GM21717 (cell line): ENCODE results near the gene KDM4C.
A peak's percentile ranks its signal among the peaks of the same experiment; 100 is the strongest.

Source experiments
- ATAC-seq: cut with Tn5 transposase; IDR thresholded peaks from one replicate; pipeline ENCODE4 v1.9.1; 2021; ENCODE audit warnings: mild to moderate bottlenecking, moderate library complexity; ENCODE audit not compliant: unreplicated experiment

The KDM4C gene

DNA sequence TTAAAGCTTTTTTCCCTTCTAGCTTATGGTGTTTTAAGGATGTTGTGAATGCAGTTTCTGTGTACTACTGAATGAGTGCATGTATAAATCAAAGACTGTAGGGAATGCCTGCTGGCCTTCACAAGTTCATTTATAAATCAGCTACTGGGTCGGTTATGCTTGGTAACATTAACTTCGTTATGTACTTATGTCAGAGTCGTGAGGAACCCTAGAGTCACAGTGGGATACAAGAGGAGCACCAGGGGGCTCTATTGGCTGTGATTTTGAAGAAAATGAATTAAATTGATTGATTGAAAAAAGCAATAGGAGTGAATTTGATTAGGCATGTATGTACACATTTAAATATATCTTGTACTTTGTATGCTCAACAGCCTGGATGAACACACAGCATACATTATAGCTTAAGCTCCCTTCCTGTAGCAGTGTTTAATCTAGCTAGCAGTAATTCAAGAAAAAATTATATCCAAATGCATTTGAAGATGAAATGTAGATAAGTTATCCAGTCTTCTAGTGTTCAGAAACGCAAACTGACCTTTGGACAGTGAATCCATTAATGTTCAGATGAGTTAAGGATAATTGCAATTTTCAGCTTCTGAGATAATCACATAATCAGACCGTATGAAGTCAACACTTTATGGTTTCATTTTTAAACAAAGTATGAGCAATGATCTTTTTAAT, 204.2 kb downstream of the KDM4C start:
- no peak for ATAC-seq

- no peak for ATAC-seq
Measured at GRCh38 chr9:6965566-6965965, 207.8 kb downstream of the KDM4C start.

GRCh38 chr9:6968271-6968670, 210.5 kb downstream of the KDM4C start:
- no peak for ATAC-seq

DNA sequence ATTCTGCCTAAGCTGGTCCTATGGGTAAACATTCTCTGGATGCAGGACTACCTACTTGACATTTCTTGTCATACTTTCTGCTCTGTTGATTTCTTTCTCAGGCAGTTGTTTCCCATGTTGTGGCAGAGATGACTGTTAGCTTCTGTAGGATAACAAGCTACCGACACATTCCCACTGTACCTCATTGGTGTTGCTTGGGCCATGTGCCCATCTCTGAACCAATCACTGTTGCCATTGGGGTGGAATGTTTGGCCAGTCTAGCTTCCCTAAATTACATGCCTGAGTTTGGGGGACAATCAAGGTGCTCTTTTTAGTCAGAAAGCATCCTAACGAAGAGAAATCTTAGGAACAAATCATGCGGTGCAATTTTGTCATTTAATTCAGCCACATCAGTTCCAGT, 212.0 kb downstream of the KDM4C start:
- no peak for ATAC-seq

- no peak for ATAC-seq
Measured at GRCh38 chr9:6973089-6973488, 215.3 kb downstream of the KDM4C start.

DNA sequence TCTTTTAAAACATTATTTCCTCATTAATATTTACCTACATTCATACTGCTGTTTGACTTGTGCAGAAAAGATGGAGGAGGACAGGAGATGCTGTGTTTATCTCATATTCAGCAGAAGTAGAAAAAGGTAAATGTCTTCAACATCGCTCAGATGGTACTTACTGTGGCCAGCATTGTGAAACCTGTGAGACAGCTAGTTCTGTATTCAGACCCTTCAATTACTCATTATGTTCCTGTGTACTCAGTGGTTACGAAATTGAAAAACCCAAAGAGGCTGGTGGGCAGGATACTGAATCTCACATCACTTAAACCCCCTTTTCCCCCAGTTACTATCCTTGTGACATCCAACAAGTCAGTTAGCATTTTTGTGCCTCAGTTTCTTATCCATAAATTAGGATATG, 216.0 kb downstream of the KDM4C start:
- peak; percentile 96 for ATAC-seq

GRCh38 chr9:6975198-6975597, 217.4 kb downstream of the KDM4C start:
- ATAC-seq: no peak

GRCh38 chr9:6977761-6978160, 220.0 kb downstream of the KDM4C start:
- no peak for ATAC-seq

DNA sequence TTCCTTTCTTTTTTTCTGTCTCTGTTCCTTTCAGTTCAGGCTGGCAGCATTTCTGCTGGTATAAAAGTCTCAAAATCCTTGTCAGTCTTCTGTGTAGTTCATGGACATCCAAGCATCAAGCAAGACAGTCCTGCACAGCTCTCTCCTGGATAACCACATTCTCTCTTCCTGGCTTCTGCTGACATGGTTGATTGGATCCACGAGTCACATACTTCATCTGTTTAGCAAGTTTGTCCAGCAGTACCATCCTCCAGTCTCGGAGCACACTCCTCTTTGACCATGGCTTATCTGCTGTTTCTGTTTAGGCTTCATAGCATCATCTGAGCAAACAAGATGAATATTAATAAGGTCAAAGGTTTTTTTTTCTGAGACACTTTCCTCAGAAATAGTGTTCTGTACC, 220.8 kb downstream of the KDM4C start:
- ATAC-seq: no peak

- no peak for ATAC-seq
Measured at GRCh38 chr9:6984941-6985578, 227.3 kb downstream of the KDM4C start.

GRCh38 chr9:6986141-6986815, 228.5 kb downstream of the KDM4C start:
- no peak for ATAC-seq

DNA sequence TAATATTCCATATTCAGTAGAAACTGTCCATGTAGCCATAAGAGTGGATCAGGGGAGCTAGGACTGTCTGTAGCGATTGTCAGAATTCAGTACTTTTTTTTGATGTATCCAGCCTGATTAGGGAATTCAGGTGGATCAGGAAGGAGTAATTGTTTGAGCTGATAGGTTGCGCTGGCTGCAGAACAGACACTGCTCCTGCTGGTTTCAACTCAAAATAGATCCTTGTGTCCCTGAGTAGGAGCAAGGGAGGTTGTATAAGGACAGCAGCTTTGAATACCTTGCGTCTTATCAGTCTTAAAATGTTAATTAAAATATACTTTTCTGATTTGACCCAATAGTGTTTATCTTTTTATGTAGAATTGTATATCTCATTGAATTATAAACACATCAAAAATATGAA, 229.6 kb downstream of the KDM4C start:
- no peak for ATAC-seq

DNA sequence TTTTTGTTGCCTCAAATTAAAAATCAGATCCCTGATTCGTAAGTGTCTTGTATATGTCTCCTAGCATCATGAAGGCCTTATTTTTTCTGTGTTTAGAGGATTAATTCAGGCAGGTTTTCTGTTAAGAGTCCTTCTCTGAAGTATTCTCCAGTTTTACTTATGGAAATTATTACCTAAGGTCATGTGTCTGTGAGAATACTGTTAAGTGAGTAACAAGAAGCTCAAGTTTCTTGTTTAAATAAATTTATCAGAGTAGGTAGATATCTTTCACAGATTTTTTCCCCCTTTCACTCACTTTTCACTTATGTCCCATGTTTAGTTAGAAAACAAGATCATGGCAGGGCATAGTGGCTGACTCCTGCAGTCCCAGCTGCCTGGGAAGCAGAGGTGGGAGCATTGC, 233.6 kb downstream of the KDM4C start:
- ATAC-seq: no peak

- ATAC-seq: no peak
Measured at GRCh38 chr9:6996061-6996854, 238.5 kb downstream of the KDM4C start.

DNA sequence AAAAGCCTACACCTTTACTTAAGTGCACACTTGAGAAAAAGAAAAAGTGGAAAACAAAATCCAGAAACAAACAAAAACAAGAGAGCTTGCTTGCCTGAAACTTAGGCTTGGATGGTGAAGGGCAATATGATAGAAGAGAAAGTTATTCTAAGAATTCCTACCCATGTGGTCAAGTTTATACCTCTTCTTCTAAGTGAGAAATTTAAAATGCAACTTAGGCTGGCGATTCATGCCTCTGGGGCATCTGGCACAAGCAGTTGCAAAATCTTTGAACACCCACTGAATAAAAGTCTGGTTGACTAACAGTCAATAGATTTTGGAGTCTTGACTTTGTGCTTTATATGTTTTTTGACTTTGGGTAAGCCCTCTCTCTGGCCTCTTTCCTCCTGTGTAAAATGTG, 239.6 kb downstream of the KDM4C start:
- ATAC-seq: no peak

GRCh38 chr9:6999794-7000193, 242.0 kb downstream of the KDM4C start:
- no peak for ATAC-seq

DNA sequence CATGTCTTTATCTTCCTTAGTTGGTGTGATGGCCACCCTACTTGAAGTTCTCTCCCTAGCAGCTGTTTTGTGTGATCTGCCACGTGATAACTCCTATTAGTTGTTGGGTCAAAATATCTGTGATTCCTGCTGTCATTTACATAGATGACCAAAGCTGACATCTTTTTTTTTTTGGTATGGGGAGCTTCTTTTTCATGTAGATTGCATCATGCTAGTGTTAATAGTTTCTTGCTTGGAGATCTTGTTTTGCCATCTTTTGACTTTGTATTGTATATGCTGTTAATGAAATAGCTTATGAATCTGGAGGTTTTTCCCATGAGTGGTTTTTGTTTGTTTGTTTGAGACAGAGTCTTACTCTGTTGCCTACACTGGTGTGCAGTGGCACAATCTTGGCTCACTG, 243.8 kb downstream of the KDM4C start:
- ATAC-seq: no peak

GRCh38 chr9:7003861-7004260, 246.1 kb downstream of the KDM4C start:
- ATAC-seq: no peak

DNA sequence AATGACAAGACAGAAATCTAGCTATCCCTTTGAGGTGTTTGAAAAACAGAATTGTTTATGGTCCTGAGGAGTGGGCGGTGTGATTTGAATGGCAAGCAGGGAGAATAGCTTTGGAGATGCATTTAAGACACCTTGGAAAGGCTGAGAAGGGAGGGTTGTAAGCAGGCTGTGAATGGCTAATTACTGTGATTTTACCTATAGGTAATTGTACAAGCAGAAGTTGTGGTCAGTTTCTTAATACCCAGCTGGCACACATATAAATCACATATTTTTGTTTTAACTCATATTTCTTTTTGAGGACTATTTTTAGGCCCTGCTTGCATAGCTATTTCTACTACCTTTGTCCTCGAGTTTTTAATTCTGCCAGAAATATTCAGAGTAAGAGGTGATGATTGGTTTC, 248.6 kb downstream of the KDM4C start:
- ATAC-seq: no peak

GRCh38 chr9:7008411-7008810, 250.6 kb downstream of the KDM4C start:
- ATAC-seq: no peak

DNA sequence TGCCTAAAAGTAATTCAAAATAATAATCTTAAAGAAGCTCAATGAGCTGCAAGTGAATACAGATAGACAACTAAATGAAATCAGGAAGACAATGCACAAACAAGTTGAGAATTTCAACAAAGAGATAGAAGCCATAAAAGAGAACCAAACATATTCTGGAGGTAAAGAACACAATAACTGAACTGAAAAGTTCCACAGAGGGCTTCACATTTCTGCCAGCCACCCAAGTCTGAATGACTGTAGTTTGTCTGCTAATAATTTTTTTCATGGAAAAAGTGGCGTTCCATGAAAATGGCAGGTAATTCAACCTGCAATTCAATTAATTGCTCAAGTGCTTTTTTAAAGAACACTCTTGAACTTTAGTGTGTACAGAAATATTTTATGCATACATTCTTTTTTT, 251.3 kb downstream of the KDM4C start:
- no peak for ATAC-seq
